ENCODE measurements around the gene MTHFD1L.
"Not testable (repeated sequence)": the region's sequence is repeated elsewhere in the genome, so short reads cannot be mapped to it uniquely, and the experiment has no call there.

Gene MTHFD1L

GRCh38 chr6:151067684-151068596 is 202.4 kb downstream of the MTHFD1L start:
- peak; percentile 59 for DNase-seq (ENCODE audit: low spot score)

DNA sequence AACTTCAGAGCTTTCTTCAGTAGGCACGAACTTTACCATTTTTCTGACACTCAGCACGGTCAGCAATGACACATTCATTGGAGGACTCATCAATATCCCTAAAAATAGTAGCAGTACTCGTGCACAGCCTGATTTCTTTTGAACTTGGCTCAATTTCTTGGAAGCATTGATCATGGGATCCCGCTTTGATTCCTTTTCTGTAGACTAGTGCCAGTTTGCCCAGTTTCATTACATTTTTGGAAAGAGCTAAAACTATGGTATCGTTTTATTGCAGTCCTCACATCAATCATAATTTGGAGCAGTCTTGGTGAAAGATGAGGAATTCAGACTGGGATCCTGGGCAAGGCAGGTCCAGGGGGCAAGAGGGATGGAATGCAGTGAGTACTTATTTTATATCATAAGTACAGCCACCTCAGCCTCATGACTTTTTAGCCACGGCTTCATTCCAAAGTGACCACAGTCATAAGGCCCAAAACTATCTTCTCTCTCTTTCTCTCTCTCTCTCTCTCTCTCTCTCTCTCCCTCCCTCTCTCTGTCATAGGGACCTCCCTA is 203.3 kb downstream of the MTHFD1L start:
- DNase-seq (ENCODE audit: low spot score), result no peak

- no peak for DNase-seq (ENCODE audit: low spot score)
Measured at GRCh38 chr6:151069641-151070040, 204.1 kb downstream of the MTHFD1L start.

DNA sequence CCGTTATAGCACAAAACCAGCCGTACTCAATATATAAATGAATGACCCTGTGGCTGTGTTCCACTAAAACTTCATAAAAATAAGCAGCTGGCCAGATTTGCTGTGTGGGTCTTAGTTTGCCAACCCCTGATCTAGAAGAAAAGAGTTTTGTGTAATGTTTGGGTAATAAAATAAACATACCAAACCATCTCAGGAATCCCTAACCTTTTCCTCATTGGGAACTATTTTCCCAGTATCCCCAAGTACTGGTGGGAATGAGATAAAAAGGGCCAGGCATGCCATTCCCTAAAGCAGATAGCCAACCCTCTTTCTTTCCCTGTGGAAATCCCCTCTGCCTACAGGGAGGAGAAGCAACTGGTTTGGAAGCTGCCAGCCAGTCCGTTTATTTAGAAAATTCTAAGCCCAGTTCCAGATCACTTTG is 205.1 kb downstream of the MTHFD1L start:
- no peak for DNase-seq (ENCODE audit: low spot score)

- DNase-seq (ENCODE audit: low spot score), result peak; percentile 60
Measured at GRCh38 chr6:151071295-151071694, 205.8 kb downstream of the MTHFD1L start.

DNA sequence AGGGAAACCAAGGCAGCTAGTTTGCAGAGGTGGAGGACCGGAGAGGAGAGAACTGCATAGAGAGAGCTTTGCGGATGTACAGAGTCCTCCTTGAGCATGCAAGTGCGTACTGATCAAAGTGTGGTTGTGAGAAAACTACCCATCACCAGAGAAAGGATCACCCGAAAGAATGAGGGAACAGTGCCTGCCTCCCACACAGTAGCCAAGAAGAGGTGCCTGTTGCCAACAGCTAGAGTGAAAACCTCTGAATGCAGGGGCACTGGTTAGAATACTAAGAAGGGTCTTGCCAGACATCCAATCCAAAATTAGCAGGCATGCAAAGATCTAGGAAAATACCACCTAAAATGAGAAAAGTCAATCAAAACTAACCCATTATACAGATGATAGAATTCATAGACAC is 207.6 kb downstream of the MTHFD1L start:
- no peak for DNase-seq (ENCODE audit: low spot score)

DNA sequence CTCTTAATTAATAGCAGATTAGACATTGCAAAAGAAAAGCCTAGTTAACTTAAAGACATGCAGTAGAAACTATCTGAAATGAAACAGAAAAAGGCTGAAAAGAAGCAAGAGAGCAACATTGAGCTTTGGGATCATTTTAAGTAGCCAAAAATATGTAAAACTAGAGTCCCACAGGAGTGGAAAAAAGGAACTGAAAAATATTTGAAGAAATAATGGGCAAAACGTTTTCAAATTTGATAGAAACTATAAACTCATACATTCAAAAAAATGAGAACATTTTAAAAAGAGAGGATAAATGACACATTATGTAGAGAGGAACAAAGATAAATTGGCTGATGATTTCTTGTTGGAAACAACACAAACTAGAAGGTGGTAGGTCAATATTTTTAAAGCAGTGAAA is 208.2 kb downstream of the MTHFD1L start:
- DNase-seq (ENCODE audit: low spot score), result no peak

DNA sequence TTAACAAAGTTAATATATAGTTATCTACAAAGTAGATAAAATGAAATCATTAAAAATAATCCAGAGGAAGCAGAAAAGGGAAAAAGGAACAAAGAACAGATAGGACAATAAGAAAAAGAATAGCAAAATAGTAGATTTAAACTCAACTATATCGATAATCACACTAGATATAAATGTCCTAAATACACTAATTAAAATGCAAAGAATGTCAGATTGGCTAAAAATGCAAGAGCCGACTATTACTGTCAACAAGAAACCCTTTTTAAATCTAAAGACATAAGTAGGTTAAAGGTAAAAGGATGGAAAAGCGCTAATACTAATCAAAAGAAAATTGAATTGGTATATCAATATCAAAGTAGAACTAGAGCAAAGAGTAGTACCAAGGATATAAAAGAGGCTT is 209.5 kb downstream of the MTHFD1L start:
- no peak for DNase-seq (ENCODE audit: low spot score)

DNA sequence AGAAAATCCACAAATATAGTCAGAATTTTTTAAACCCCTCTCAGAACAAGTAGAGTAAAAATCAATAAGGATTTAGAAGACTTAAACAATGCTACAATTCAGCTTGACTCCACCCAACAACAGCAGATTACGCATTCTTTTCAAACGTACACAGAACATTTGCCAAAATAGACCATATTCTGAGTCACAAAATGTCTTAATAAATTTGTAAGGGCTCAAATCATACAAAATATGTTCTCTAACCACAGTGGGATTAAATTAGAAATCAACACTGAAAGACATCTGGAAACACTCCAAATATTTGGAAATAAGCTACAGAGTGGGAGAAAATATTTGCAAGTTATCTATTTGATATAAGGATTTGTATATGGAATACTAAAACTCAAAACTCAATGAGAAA is 210.0 kb downstream of the MTHFD1L start:
- no peak for DNase-seq (ENCODE audit: low spot score)

DNA sequence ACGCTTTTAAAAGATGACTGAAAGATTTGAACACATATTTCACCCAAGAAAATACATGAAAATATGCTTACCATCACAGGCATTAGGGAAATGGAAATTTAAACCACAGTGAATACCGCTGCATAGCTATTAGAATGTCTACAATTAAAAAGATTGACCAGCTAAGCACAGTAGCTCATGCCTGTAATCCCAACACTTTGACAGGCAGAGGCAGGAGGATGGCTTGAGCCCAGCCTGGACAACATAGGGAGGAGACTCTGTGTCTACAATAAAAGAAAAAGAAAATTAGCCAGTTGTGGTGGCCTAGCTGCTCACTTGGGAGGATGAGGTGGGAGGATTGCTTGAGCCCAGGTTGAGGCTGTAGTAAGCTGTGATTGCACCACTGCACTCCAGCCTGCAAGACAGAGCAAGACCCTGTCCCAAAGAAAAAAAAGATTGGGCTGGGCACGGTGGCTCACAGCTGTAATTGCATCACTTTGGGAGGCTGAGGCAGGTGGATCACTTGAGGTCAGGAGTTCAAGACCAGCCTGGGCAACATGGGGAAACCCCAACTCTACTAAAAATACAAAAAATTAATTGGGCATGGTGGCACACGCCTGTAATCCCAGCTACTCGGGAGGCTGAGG is 210.5 kb downstream of the MTHFD1L start:
- no peak for DNase-seq (ENCODE audit: low spot score)

- DNase-seq (ENCODE audit: low spot score), result no peak
Measured at GRCh38 chr6:151078655-151079054, 213.2 kb downstream of the MTHFD1L start.

DNA sequence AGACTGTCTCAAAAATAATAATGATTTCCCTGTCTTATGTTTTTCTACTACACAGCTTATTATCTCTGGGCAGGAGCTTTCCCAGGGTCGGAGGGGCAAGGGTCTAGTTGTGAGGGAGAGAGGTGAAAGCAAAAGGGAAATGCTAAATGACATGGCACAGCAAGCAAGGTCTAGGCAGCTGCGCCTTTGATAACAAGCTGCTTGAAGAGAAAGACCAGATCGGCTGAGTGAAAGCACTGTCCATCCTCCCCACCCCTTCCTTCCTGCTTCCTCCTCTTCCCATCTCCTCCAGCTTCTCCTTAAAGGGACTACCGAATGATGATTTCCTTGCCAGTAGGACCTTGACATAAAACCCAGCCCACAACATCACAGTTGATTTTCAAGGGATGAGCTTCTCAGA is 216.2 kb downstream of the MTHFD1L start:
- DNase-seq (ENCODE audit: low spot score), result no peak

DNA sequence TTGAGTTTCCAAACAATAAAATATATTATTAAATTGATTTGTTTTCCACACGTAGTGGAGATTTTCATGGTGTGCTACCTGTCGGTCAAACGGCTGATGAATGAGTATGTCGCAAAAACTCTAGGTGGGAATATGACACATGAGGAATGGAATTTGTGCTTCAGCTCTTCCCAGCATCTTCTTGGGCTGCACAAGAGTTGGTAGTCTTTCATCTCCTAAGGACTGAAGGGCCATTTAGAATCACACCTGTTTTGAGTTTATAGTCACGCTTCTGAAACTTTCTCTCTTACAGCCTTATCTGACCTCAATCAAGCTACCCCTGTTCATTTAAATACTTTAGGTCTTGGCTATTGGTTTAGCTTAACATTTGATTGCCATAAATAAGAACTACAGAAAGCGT is 216.6 kb downstream of the MTHFD1L start:
- no peak for DNase-seq (ENCODE audit: low spot score)

- no peak for DNase-seq (ENCODE audit: low spot score)
Measured at GRCh38 chr6:151084275-151084674, 218.8 kb downstream of the MTHFD1L start.

GRCh38 chr6:151087055-151087454 is 221.6 kb downstream of the MTHFD1L start:
- not testable (repeated sequence) for DNase-seq (ENCODE audit: low spot score)

DNA sequence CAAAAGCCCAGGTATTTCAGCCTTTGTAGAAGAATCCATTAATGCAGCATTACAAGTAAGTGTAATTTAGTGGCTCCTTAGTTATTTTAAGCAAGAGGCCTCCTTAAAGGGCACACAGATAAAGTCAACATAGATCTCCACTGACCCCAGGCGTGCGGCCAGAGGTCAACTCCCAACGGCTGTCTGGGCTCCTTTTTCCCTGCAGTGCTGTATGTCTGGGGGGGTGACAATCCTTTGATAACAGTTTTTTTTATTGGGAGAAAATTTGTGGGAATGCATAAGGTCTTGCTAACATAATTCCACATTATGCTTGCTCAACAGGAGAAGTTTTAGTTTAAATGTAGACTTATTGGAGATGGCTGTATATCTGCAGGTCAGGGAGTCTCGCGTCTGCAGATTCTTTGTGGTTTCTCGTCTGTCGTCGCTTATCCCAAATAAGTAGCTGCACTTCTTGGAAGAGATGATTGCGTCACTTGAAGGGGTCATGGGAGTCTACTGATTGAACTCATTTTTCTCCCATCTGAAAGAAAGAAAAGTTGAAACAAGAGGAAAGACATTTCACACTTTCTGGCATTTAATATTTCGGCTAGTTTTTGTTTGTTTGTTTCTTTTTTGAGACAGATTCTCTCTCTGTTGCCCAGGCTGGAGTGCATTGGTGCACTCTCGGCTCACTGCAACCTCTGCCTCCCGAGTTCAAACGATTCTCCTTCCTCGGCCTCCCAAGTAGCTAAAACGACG is 222.5 kb downstream of the MTHFD1L start:
- no peak for DNase-seq (ENCODE audit: low spot score)

DNA sequence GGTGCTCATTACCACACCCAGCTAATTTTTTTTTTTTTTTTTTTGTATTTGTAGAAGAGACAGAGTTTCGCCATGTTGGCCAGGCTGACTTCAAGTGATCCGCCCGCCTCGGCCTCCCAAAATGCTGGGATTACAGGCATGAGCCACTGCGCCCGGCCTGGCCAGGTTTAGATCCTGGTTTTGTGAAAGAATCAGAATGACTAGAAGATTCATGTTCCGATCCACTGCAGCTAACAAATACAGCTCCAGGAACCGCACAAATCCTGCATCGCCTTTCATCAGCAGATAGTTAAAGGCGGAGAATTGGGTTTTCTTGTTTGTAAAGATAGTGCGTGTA is 223.1 kb downstream of the MTHFD1L start:
- no peak for DNase-seq (ENCODE audit: low spot score)

- DNase-seq (ENCODE audit: low spot score), result no peak
Measured at GRCh38 chr6:151088963-151089362, 223.5 kb downstream of the MTHFD1L start.

DNA sequence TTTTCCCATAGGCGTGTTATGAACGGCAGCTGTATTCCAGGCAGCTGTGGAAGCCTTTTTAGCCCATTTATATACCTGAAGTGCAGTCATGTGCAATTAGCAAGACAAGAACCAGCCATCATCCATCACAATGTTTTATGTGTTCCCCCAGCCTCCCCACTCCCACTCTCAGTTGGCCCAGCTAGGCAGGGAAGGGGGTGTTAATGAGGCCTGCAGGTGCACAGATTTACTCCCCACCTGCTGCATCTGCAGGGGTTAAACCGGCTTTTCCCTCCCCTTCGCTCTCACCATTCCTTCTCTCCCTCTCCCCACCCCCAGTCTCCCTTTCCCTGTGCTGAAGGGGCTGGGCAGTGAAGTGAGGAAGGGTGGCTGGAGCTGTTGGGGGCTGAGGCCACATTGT is 224.5 kb downstream of the MTHFD1L start:
- no peak for DNase-seq (ENCODE audit: low spot score)

DNA sequence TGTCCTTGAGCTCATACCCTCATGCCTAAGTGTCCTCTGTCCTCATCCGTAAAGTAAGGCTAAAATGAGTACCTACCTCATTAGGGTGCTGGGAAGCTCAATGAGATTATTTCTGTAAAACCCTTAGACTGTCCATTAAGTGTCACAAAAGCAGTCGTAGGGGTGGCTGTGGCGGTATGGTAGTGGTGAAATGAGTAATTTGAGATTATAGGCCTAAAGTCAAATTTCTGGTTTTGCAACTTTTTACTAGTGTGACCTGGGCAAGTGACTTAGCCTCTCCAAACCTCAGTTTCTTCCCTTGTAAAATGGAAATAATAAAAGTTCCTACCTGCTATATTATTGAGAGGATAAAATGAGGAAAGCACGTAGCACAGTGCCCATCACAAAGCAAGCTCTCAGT is 226.1 kb downstream of the MTHFD1L start:
- DNase-seq (ENCODE audit: low spot score), result no peak

GRCh38 chr6:151092591-151092990 is 227.1 kb downstream of the MTHFD1L start:
- DNase-seq (ENCODE audit: low spot score), result no peak

DNA sequence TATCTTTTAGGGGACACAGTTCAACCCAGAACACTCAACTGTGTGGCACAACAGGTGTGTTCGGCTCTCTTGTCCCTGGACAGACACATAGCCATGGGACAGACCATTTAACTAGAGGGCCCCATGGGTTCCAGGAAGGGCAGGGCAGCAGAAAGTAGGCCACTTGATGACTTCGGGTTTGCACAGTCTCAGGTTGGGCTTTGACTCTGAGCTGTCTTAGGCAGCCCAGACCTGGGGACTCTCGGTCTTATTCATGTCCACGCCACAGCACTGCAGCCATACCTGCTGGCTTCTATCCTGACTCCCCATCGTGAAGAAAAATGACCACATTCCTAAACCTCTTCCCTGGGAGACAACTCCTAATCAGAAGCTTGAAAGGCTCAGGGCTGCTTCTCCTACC is 228.2 kb downstream of the MTHFD1L start:
- DNase-seq (ENCODE audit: low spot score), result no peak

All from AG08396 (cell line).